VCaP (cell line): ENCODE measurements around the gene RFK.
A peak's percentile ranks its signal among the peaks of the same experiment; 100 is the strongest.

Source experiments
- H3K27ac ChIP-seq: fragments of 450-650 bp; 2 replicates; pipeline ENCODE4 v1.5.1; 2017
- TF ChIP-seq, protein P1 (sequence below): fragments of 450-650 bp; conservative IDR thresholded peaks from 2 replicates; pipeline ENCODE4 v1.5.1; 2017; ENCODE audit warnings: mild to moderate bottlenecking, moderate library complexity

RFK gene

DNA sequence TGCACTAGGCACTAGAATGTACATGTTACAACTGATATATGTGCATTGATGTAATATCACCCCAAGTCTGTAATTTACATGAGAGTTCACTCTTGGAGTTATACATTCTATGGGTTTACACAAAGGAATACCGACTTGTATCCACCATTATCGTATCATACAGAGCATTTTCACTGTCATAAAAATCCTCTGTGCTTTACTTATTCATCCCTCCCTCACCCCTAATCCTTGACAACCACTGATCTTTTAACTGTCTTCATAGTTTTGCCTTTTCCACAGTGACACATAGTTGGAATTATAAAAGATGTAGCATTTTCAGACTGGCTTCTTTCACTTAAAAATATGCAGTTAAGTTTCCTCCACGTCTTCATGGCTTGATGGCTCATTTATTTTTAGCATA is 11.1 kb upstream of the RFK start:
- TF ChIP-seq, protein P1, sequence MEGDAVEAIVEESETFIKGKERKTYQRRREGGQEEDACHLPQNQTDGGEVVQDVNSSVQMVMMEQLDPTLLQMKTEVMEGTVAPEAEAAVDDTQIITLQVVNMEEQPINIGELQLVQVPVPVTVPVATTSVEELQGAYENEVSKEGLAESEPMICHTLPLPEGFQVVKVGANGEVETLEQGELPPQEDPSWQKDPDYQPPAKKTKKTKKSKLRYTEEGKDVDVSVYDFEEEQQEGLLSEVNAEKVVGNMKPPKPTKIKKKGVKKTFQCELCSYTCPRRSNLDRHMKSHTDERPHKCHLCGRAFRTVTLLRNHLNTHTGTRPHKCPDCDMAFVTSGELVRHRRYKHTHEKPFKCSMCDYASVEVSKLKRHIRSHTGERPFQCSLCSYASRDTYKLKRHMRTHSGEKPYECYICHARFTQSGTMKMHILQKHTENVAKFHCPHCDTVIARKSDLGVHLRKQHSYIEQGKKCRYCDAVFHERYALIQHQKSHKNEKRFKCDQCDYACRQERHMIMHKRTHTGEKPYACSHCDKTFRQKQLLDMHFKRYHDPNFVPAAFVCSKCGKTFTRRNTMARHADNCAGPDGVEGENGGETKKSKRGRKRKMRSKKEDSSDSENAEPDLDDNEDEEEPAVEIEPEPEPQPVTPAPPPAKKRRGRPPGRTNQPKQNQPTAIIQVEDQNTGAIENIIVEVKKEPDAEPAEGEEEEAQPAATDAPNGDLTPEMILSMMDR = no peak

DNA sequence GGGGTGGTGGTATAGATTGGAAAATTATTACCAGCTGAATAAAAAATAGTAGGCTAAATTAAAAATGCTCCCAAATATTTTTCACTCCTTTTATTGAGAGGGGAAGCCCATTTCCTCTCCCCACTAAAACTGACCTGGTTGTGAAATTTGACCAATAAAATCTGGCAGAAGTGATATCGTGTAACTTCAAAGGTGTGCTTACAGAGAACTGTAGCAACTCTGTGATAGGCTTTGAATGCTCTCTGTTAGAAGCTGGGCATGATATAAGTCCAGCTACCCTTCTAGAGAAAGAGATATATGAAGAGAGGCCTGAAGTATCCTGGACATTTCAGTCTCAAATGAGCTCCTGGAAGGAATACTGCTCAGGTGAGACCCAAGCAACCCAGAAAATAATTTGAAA is 10.2 kb upstream of the RFK start:
- TF ChIP-seq, protein P1 = no peak
- H3K27ac ChIP-seq = peak overlapping the region; percentile 57; the same call in 1 of the 2 replicates

More for the DNA sequence above, 11.1 kb upstream of the RFK start:
- H3K27ac ChIP-seq = no peak overlapping the region

DNA sequence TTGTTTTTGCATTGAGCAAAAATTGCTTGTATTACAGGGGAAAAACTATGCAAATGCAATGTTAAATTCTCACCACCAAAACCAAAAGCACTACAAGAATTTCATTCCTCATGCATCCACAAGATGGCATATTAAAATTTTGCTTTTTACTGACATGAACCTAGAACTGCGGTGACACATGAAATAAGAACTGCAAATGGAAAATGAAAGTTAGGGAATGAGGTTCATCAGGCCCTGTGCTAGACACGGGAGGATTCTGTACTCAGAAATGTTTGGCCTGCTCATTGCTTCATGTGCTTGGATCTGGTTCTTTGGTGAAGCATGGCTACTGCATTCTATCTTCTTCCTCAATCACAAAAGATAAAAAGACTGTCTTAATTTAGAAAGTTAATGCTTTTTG is 9.1 kb upstream of the RFK start:
- TF ChIP-seq, protein P1 = peak; percentile 72
- peak overlapping the region; percentile 57 for H3K27ac ChIP-seq

DNA sequence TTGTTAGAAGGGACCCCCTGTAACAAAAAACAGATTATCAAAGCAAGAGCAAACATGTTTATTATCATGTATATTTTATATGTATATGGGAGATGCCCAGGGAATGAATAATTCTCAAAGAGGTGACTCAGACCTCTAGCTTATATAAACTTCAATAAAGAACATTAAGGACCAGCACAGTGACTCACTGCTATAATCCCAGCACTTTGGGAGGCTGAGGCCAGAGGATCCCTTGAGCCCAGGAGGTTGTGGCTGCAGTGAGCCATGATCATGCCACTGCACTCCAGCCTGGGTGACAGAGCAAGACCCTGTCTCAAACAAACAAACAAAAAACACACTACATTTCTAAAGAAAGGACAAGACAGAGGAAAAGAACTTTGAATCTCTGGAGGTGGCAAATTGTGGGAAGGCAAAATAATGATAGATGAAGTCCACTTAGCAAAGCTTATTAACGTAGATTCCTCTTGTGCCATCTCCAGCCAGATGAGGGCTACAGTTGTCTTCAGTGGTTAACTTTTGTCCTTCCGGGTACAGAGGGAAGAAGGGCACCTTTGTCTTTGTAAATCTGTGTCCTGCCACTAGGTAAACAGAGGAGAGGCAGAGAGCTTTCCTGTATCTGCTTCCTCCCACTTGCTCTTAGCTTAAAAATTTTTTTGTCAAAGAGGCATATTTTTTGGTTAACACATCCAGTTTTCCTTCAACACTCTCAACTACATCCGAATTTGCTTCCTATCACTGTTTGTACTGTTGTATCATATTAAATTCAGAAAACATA is 7.5 kb upstream of the RFK start:
- peak overlapping the region; percentile 57 for H3K27ac ChIP-seq
- TF ChIP-seq, protein P1 = no peak

DNA sequence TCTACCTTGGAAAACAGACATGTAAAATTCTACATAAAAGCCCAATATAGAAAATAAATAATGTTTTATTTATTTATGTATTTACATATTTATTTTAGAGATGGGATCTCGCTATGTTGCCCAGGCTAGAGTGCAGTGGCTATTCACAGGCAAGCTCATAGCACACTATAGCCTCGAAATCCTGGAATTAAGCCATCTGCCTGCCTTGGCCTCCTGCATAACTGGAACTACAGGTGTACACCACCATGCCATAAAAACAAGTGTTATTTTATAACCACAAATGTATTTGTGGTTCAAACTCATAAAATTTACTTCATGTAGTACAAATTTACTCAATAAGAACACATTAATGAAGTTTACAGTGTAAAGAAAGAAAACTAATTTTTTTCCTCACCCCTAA is 7.0 kb upstream of the RFK start:
- TF ChIP-seq, protein P1 = no peak
- peak overlapping the region; percentile 57; the same call in 1 of the 2 replicates for H3K27ac ChIP-seq

DNA sequence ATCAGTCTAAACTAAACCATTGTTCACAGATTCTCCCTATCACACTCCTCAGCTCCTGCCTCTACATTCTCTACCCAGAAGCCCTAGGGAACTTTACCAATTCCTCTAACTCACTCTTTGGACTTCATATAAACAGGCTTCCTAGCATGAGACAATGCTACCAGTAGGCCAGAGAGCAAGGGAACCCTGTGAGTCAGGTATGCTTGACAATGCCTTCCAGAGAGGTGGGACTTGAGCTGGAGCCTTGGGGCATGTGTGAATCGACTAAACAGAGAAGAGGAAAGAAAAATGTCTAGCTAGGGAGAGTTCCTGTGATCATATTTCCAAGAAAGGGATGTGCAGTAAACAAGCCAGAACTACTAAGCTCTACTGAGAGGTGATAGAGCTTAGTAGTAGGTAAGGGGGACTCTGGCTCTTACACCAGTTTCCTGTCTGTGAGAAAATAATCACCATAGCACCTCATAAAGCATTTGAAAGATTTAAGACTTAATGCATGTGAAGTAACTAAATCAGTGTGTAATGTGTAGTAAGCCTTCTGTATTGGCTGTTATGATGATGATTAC is 6.4 kb upstream of the RFK start:
- TF ChIP-seq, protein P1 = no peak

DNA sequence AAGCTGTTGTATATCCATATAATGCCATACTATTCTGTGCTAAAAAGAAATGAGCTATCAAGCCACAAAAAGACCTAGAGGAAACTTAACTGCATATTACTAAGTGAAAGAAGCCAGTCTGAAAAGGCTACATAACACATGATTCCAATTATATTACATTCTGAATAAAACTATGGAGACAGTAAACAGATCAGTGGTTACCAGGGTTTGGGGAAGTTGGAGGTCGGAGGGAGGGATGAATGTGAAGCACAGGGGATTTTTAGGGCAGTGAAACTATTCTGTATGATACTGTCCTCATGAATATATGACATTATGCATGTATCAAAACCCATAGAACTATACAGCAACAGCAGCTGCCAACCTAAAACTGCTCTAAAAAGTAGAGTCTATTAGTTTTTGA is 5.6 kb upstream of the RFK start:
- H3K27ac ChIP-seq = no peak overlapping the region
- TF ChIP-seq, protein P1 = no peak

More for the DNA sequence above, 6.4 kb upstream of the RFK start:
- H3K27ac ChIP-seq = no peak overlapping the region
